NCI-H510A (cell line): ENCODE measurements around the gene KDM4B.

Experiments used
- DNase-seq: peaks from one replicate; lab custom pipeline; 2025; lab: John Stamatoyannopoulos, UW

Gene KDM4B

GRCh38 chr19:4984438-4984990 is 15.6 kb downstream of the KDM4B start:
- peak; percentile 63 for DNase-seq

GRCh38 chr19:4985551-4985991 is 16.7 kb downstream of the KDM4B start:
- no peak for DNase-seq

- DNase-seq, result no peak
These were observed 17.1 kb downstream of the KDM4B start for GRCh38 chr19:4986056-4986455.

GRCh38 chr19:4986471-4986891 is 17.6 kb downstream of the KDM4B start:
- DNase-seq, result no peak

GRCh38 chr19:4987256-4987655 is 18.3 kb downstream of the KDM4B start:
- no peak for DNase-seq

GRCh38 chr19:4987692-4988370 is 18.9 kb downstream of the KDM4B start:
- no peak for DNase-seq

- DNase-seq, result no peak
These were observed 19.9 kb downstream of the KDM4B start for GRCh38 chr19:4988770-4989251.

GRCh38 chr19:4990306-4990705 is 21.4 kb downstream of the KDM4B start:
- DNase-seq, result no peak

- no peak for DNase-seq
These were observed 22.6 kb downstream of the KDM4B start for GRCh38 chr19:4991538-4991937.

- no peak for DNase-seq
These were observed 23.2 kb downstream of the KDM4B start for GRCh38 chr19:4991996-4992698.

- no peak for DNase-seq
These were observed 24.8 kb downstream of the KDM4B start for GRCh38 chr19:4993683-4994082.

- DNase-seq, result no peak
These were observed 27.8 kb downstream of the KDM4B start for GRCh38 chr19:4996701-4997100.

GRCh38 chr19:4997297-4997696 is 28.4 kb downstream of the KDM4B start:
- DNase-seq, result no peak

GRCh38 chr19:5000120-5000611 is 31.3 kb downstream of the KDM4B start:
- no peak for DNase-seq

- DNase-seq, result no peak
These were observed 32.7 kb downstream of the KDM4B start for GRCh38 chr19:5001615-5002014.

GRCh38 chr19:5002143-5002542 is 33.2 kb downstream of the KDM4B start:
- no peak for DNase-seq

- DNase-seq, result no peak
These were observed 34.9 kb downstream of the KDM4B start for GRCh38 chr19:5003781-5004180.

GRCh38 chr19:5005096-5005495 is 36.2 kb downstream of the KDM4B start:
- no peak for DNase-seq

- no peak for DNase-seq
These were observed 37.3 kb downstream of the KDM4B start for GRCh38 chr19:5006201-5006600.

GRCh38 chr19:5006821-5007220 is 37.9 kb downstream of the KDM4B start:
- no peak for DNase-seq

GRCh38 chr19:5011476-5012238 is 42.7 kb downstream of the KDM4B start:
- DNase-seq, result no peak
